ENCODE data around the gene SMYD3. TPM values are rescaled to one million over a fixed set of nuclear protein-coding genes. Genes with fewer than 3 reads are reported as not detected.

Gene SMYD3
- total and polyA plus RNA-seq, 12 donors: 13.5 to 78.2 (median 26.8) TPM

DNA sequence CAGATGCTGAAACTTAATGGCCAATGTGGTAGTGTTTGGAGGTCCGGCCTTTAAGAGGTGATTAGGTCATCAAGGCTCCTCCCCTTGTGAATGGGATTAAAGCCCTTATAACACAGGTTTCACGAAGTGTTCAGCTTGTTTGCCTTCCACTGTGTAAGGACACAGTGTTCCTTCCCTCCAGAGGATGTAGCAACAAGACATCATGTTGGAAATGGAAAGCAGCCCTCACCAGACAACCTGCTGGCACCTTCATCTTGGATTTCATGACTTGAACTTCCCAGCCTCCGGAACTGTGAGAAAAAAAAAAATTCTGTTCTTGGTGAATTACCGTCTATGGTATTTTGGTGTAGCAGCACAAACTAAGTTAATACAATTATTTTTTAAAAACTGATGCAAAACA lies 738.5 kb downstream of the SMYD3 start:
- 94 to 96% (median 95%) methylated on average over 4 of the region's 4 CpGs for WGBS, 4 donors
- no peak for DNase-seq
- Histone ChIP-seq H3K27me3 (no peaks in the 10 kb centered on the region), H3K9me3 (replicated peaks in 1 of 3) (no peaks in the 10 kb centered on the region), H3K36me3 (replicated peaks in 1 of 2) (no peaks in the 10 kb centered on the region), H3K4me1 (replicated peaks in 1 of 2) (peaks cover 0 to 6% of the 10 kb centered on the region in 2 donors), H3K4me3 (no peak overlapping the region), H3K27ac (no peak overlapping the region)
- intact Hi-C loops (cut with DNase I): no loop called here
- TF ChIP-seq, protein P1, sequence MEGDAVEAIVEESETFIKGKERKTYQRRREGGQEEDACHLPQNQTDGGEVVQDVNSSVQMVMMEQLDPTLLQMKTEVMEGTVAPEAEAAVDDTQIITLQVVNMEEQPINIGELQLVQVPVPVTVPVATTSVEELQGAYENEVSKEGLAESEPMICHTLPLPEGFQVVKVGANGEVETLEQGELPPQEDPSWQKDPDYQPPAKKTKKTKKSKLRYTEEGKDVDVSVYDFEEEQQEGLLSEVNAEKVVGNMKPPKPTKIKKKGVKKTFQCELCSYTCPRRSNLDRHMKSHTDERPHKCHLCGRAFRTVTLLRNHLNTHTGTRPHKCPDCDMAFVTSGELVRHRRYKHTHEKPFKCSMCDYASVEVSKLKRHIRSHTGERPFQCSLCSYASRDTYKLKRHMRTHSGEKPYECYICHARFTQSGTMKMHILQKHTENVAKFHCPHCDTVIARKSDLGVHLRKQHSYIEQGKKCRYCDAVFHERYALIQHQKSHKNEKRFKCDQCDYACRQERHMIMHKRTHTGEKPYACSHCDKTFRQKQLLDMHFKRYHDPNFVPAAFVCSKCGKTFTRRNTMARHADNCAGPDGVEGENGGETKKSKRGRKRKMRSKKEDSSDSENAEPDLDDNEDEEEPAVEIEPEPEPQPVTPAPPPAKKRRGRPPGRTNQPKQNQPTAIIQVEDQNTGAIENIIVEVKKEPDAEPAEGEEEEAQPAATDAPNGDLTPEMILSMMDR (IDR thresholded peaks at IDR 0.05): no peak
- no peak for TF ChIP-seq POLR2A (IDR thresholded peaks at IDR 0.05)

DNA sequence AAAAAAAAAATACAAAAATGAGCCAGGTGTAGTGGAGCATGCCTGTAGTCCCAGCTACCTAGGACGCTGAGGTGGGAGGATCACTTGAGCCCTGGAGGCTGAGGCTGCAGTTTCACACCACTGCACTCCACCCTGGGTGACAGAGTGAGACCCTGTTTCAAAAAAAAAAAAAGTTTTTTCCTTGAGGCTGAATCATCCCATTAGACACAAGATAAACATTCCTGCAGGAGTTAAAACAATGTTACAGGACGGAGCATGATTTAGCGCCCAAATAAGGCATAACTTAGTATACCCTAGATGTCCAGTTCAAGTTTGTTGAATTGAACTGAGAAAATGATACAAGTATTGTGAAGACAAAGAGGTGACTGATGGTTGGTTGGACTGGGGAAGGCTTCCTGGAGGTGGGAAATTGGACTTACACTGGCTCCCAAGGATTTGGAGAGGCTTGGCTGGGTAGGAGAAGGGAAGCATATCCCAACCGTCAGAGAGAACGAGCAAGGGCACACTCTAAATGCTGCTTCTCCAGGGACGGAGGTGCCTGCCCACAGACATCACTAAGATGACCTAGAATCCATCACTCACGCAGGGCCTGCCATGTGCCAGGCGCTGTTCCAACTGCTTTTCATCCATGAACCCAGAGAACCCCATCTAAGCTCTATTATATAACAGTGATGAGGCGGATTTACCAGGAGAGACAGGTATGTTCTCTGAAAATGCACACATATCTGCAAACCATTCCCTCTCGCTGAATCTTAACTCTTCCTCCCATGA lies 741.7 kb downstream of the SMYD3 start:
- Histone ChIP-seq H3K9me3 (replicated peaks in 1 of 3) (no peaks in the 10 kb centered on the region), H3K4me1 (replicated peaks in 1 of 2) (no peaks in the 10 kb centered on the region), H3K27me3 (no peaks in the 10 kb centered on the region), H3K4me3 (no peak overlapping the region), H3K36me3 (replicated peaks in 1 of 2) (no peaks in the 10 kb centered on the region), H3K27ac (no peak overlapping the region)
- 82 to 88% (median 83%) methylated on average over 10 of the region's 10 CpGs for WGBS, 4 donors
- TF ChIP-seq POLR2A (IDR thresholded peaks at IDR 0.05): no peak
- TF ChIP-seq, protein P1 (IDR thresholded peaks at IDR 0.05): no peak
- DNase-seq: no peak
- intact Hi-C loops (cut with DNase I): no loop called here

DNA sequence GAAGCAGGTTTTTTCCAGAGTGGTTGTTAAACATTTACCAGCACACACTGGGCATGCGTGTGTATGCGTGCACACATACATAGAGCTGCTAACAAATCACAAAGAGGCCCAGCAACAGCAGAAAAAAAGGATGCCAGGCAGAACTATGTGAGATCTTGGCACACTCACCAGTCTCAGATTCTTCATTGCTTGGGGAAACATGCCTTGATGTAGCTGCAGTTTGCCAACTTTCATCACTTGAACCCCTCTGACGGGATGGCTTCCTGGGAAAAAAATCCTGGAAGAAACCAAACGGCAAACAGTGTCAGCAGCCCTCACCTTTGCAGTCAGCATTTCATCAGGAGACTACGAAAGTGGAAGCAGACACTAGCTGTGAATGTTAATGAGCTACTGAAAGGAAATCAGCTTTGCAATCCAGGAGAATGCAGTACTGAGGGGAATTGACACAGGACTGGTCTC lies 743.2 kb downstream of the SMYD3 start:
- DNase-seq: no peak
- 77 to 97% (median 90%) methylated on average over 5 of the region's 5 CpGs for WGBS, 4 donors
- intact Hi-C loops (cut with DNase I): no loop called here
- Histone ChIP-seq H3K4me1 (replicated peaks in 1 of 2) (no peaks in the 10 kb centered on the region), H3K4me3 (no peak overlapping the region), H3K27ac (no peak overlapping the region), H3K27me3 (no peaks in the 10 kb centered on the region), H3K9me3 (replicated peaks in 1 of 3) (no peaks in the 10 kb centered on the region), H3K36me3 (replicated peaks in 1 of 2) (no peaks in the 10 kb centered on the region)
- no peak for TF ChIP-seq POLR2A (IDR thresholded peaks at IDR 0.05)
- TF ChIP-seq, protein P1 (IDR thresholded peaks at IDR 0.05): no peak

- no peaks in the 10 kb centered on the region for H3K4me1 ChIP-seq (replicated peaks in 1 of 2)
- H3K27ac ChIP-seq: no peak overlapping the region
- no peaks in the 10 kb centered on the region for H3K36me3 ChIP-seq (replicated peaks in 1 of 2)
- no peaks in the 10 kb centered on the region for H3K27me3 ChIP-seq
- DNase-seq: no peak
- no peak for TF ChIP-seq POLR2A (IDR thresholded peaks at IDR 0.05)
- TF ChIP-seq, protein P1 (IDR thresholded peaks at IDR 0.05): no peak
- H3K4me3 ChIP-seq: no peak overlapping the region
- intact Hi-C loops (cut with DNase I): no loop called here
- H3K9me3 ChIP-seq (replicated peaks in 1 of 3): no peaks in the 10 kb centered on the region
- 93 to 98% (median 94%) methylated on average over 19 of the region's 19 CpGs for WGBS, 4 donors
Observed at GRCh38 chr1:245762396-245762910, 744.6 kb downstream of the SMYD3 start.

Measured in adrenal gland (tissue), 12 donors.